ENCODE measurements around the gene ZNF628.

Gene ZNF628

DNA sequence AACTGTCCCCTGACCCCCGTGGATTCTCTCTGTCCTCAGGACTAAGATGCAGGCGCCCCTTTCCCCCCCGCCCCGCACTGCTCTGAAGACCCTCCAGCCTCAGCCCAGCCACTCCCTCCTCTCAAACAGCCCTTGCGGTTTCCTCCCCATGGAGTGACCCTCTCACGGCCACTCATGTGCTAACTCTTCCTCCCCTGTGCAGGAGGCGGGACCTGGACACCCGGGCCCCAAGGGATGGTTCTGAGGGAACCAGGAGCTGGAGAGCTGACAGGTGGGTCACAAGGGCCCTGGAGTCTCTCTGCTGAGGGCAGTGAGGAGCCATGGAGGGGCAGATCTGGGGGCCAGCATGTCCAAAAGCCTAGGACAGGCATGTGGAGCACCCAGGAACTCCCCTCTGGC is 16.9 kb upstream of the ZNF628 start:
- H3K9me2 ChIP-seq (replicated peaks; ENCODE audit: low read depth, low read length) = no peaks in the 10 kb centered on the region
- H3K4me2 ChIP-seq (ENCODE audit: low read depth, low read length, poor library complexity, severe bottlenecking) = peak overlapping the region; percentile 86
- no peaks in the 10 kb centered on the region for H3K36me3 ChIP-seq (ENCODE audit: insufficient read depth, low read length)
- H3K9me3 ChIP-seq (ENCODE audit: insufficient read depth, low read depth, low read length) = no peaks in the 10 kb centered on the region
- no peak for TF ChIP-seq CTCF (conservative IDR thresholded peaks at IDR 0.05; ENCODE audit: low read length)
- no peak for TF ChIP-seq EZH2phosphoT487 (IDR thresholded peaks at IDR 0.05; ENCODE audit: borderline replicate concordance)
- H3K4me3 ChIP-seq (ENCODE audit: low read length, poor library complexity, severe bottlenecking) = peak overlapping the region; percentile 98
- peaks cover 3% of the 10 kb centered on the region for H3K27me3 ChIP-seq (ENCODE audit: insufficient read depth, low read length, poor library complexity, severe bottlenecking)
- H3K4me1 ChIP-seq (ENCODE audit: insufficient read depth, low read length, poor library complexity, severe bottlenecking) = peaks cover 33% of the 10 kb centered on the region
- 0 out of 2 replicates have a peak, but pooled peaks cover 3% of the 10 kb centered on the region for H3F3A ChIP-seq (ENCODE audit: low read depth)
- peak overlapping the region; percentile 100 for H3K9ac ChIP-seq (ENCODE audit: low read depth, low read length, poor library complexity, severe bottlenecking)
- no peak overlapping the region for H2AFZ ChIP-seq (ENCODE audit: low read length)
- peaks cover 13% of the 10 kb centered on the region for H4K20me1 ChIP-seq (ENCODE audit: insufficient read depth, low read length, poor library complexity, severe bottlenecking)
- H3K79me2 ChIP-seq (ENCODE audit: insufficient read depth, low read length) = peaks cover 19% of the 10 kb centered on the region

DNA sequence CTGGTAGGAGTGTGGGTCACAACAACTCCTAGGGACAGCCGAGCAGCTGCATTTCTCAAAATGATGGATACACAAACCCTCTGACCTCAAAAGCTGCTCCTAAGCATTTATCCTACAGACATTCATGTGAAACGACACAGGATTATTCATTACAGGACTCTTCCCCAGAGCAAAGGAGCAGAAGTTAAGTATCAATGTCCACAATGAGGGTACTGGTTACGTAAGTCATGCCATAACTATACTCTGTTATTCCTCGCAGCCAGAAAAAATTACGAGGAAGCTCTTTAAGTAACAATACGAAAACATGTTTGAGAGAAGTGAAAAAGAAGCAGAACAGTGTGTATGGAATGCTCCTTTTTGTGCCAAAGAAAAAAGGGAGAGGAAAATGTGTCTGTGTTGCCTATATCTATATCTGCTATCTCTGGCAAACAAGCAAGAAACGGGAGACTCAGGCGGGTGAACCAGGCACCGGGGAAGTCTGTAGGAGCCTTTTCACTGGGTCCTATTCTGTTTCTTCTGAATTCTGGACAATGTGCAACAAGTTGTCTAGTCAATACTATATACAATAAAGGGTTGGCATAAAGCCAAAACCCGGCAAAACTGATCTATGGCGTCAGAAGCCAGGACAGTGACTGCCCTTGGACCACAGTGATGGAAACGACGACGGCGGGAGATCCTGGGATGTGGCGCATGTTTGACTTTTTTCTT is 16.3 kb upstream of the ZNF628 start:
- H3K27me3 ChIP-seq (ENCODE audit: insufficient read depth, low read length, poor library complexity, severe bottlenecking) = peaks cover 3% of the 10 kb centered on the region
- peak overlapping the region; percentile 100 for H3K9ac ChIP-seq (ENCODE audit: low read depth, low read length, poor library complexity, severe bottlenecking)
- peaks cover 13% of the 10 kb centered on the region for H4K20me1 ChIP-seq (ENCODE audit: insufficient read depth, low read length, poor library complexity, severe bottlenecking)
- H3F3A ChIP-seq (ENCODE audit: low read depth) = 0 out of 2 replicates have a peak, but pooled peaks cover 3% of the 10 kb centered on the region
- TF ChIP-seq CTCF (conservative IDR thresholded peaks at IDR 0.05; ENCODE audit: low read length) = no peak
- TF ChIP-seq EZH2phosphoT487 (IDR thresholded peaks at IDR 0.05; ENCODE audit: borderline replicate concordance) = no peak
- H2AFZ ChIP-seq (ENCODE audit: low read length) = no peak overlapping the region
- no peaks in the 10 kb centered on the region for H3K9me2 ChIP-seq (replicated peaks; ENCODE audit: low read depth, low read length)
- no peaks in the 10 kb centered on the region for H3K36me3 ChIP-seq (ENCODE audit: insufficient read depth, low read length)
- peak overlapping the region; percentile 86 for H3K4me2 ChIP-seq (ENCODE audit: low read depth, low read length, poor library complexity, severe bottlenecking)
- peak overlapping the region; percentile 98 for H3K4me3 ChIP-seq (ENCODE audit: low read length, poor library complexity, severe bottlenecking)
- peaks cover 33% of the 10 kb centered on the region for H3K4me1 ChIP-seq (ENCODE audit: insufficient read depth, low read length, poor library complexity, severe bottlenecking)
- no peaks in the 10 kb centered on the region for H3K9me3 ChIP-seq (ENCODE audit: insufficient read depth, low read depth, low read length)
- H3K79me2 ChIP-seq (ENCODE audit: insufficient read depth, low read length) = peaks cover 19% of the 10 kb centered on the region

DNA sequence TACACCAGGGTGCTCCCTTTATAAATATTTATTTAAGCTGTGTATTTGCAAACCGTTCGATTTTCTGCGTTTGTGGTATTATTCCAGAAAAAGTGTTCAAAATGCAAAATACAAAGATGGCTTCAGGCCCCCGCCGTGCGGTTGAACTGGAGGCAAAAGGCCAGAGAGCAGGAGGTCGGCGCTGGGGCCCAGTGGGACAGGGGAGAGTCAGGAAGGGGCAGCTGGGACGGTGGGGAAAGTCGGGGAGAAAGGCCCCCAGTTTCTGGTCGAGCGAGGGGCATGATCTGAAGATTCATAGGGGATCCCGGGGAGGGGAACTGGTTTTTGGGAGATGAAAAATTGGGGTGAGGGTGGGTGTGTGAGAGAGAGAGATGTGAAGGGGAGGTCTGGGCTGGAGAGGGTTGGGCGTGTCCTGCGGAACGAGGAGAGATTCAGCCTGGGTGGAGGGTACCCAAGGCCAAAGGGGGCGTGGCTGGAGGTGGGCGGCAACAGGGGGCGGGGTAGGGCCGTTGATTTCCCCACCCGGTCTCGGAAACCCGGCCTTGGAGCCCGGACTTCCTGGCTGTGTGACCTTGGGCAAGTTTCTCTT is 15.7 kb upstream of the ZNF628 start:
- peak overlapping the region; percentile 86 for H3K4me2 ChIP-seq (ENCODE audit: low read depth, low read length, poor library complexity, severe bottlenecking)
- peaks cover 33% of the 10 kb centered on the region for H3K4me1 ChIP-seq (ENCODE audit: insufficient read depth, low read length, poor library complexity, severe bottlenecking)
- TF ChIP-seq EZH2phosphoT487 (IDR thresholded peaks at IDR 0.05; ENCODE audit: borderline replicate concordance) = no peak
- TF ChIP-seq CTCF (conservative IDR thresholded peaks at IDR 0.05; ENCODE audit: low read length) = no peak
- no peaks in the 10 kb centered on the region for H3K36me3 ChIP-seq (ENCODE audit: insufficient read depth, low read length)
- 0 out of 2 replicates have a peak, but pooled peaks cover 3% of the 10 kb centered on the region for H3F3A ChIP-seq (ENCODE audit: low read depth)
- H4K20me1 ChIP-seq (ENCODE audit: insufficient read depth, low read length, poor library complexity, severe bottlenecking) = peaks cover 13% of the 10 kb centered on the region
- no peak overlapping the region for H2AFZ ChIP-seq (ENCODE audit: low read length)
- H3K9me2 ChIP-seq (replicated peaks; ENCODE audit: low read depth, low read length) = no peaks in the 10 kb centered on the region
- H3K9me3 ChIP-seq (ENCODE audit: insufficient read depth, low read depth, low read length) = no peaks in the 10 kb centered on the region
- H3K27me3 ChIP-seq (ENCODE audit: insufficient read depth, low read length, poor library complexity, severe bottlenecking) = peaks cover 3% of the 10 kb centered on the region
- H3K9ac ChIP-seq (ENCODE audit: low read depth, low read length, poor library complexity, severe bottlenecking) = peak overlapping the region; percentile 100
- peak overlapping the region; percentile 98 for H3K4me3 ChIP-seq (ENCODE audit: low read length, poor library complexity, severe bottlenecking)
- peaks cover 19% of the 10 kb centered on the region for H3K79me2 ChIP-seq (ENCODE audit: insufficient read depth, low read length)
